SU-DHL-6 (cell line): ENCODE results near the gene STXBP5.

Source experiments
- H2AFZ ChIP-seq: fragments of 200-600 bp; sonication (generic); 2 replicates; pipeline ENCODE4 v1.6.1; 2014; ENCODE audit warnings: low read depth, mild to moderate bottlenecking, moderate library complexity, mixed read lengths, antibody characterized with exemption, low read length; ENCODE audit not compliant: severe bottlenecking
- H3F3A ChIP-seq: fragments of 200-600 bp; shearing (Covaris generic); 2 replicates; pipeline ENCODE4 v1.6.0; 2016; ENCODE audit warnings: antibody characterized with exemption, mild to moderate bottlenecking; ENCODE audit not compliant: insufficient read depth
- H3K27ac ChIP-seq: fragments of 200-600 bp; sonication (generic); 2 replicates; pipeline ENCODE4 v1.5.1; 2016; ENCODE audit warnings: low read depth, mild to moderate bottlenecking, low read length, moderate library complexity, mixed read lengths
- H3K27me3 ChIP-seq: fragments of 200-600 bp; sonication (generic), shearing (Covaris generic); 2 replicates; pipeline ENCODE4 v1.6.0; 2014; ENCODE audit warnings: mild to moderate bottlenecking, low read length
- H3K36me3 ChIP-seq: fragments of 200-600 bp; sonication (generic); 2 replicates; pipeline ENCODE4 v1.6.1; 2014; ENCODE audit warnings: mild to moderate bottlenecking, low read length, mixed read lengths
- H3K4me2 ChIP-seq: fragments of 300-600, 200-600 bp; shearing (Covaris generic), sonication (generic); 2 replicates; pipeline ENCODE4 v1.6.0; 2014; ENCODE audit warnings: low read length, low read depth, mild to moderate bottlenecking; ENCODE audit not compliant: poor library complexity, severe bottlenecking
- H3K4me3 ChIP-seq: fragments of 200-600 bp; sonication (generic); 2 replicates; pipeline ENCODE4 v1.5.1; 2014; ENCODE audit warnings: antibody characterized with exemption, low read length, mild to moderate bottlenecking, mixed read lengths; ENCODE audit not compliant: insufficient read depth, poor library complexity, severe bottlenecking
- H3K79me2 ChIP-seq: fragments of 200-600 bp; sonication (generic); 2 replicates; pipeline ENCODE4 v1.6.1; 2014; ENCODE audit warnings: mild to moderate bottlenecking, low read length, moderate library complexity; ENCODE audit not compliant: insufficient read depth
- H3K9ac ChIP-seq: fragments of 200-600 bp; sonication (generic); 2 replicates; pipeline ENCODE4 v1.7.0; 2014; ENCODE audit warnings: mild to moderate bottlenecking, low read length
- H3K9me2 ChIP-seq: fragments of 200-600 bp; sonication (generic); replicated peaks from 2 replicates; pipeline ENCODE4 v1.6.1; 2014; ENCODE audit warnings: low read length; ENCODE audit not compliant: insufficient read depth
- H3K9me3 ChIP-seq: fragments of 200-600 bp; sonication (generic); 2 replicates; pipeline ENCODE4 v1.6.1; 2014; ENCODE audit warnings: low read length, mixed read lengths; ENCODE audit not compliant: insufficient read depth
- H4K20me1 ChIP-seq: fragments of 200-600 bp; sonication (generic); 2 replicates; pipeline ENCODE4 v1.6.1; 2014; ENCODE audit warnings: low read depth, mild to moderate bottlenecking, antibody characterized with exemption, low read length, moderate library complexity, mixed read lengths
- EZH2phosphoT487 ChIP-seq: fragments of 200-600 bp; sonication (generic), shearing (Covaris generic); conservative IDR thresholded peaks from 2 replicates; pipeline ENCODE4 v1.6.1; 2018; ENCODE audit warnings: mild to moderate bottlenecking, antibody characterized with exemption, low read length, moderate library complexity, mixed read lengths
- TF ChIP-seq, protein P1 (sequence below): fragments of 200-600 bp; sonication (generic); IDR thresholded peaks from one replicate; pipeline ENCODE4 v1.5.1; 2017; ENCODE audit warnings: antibody characterized with exemption, mild to moderate bottlenecking, low read length, moderate library complexity; ENCODE audit not compliant: insufficient read depth, poor library complexity, severe bottlenecking

The STXBP5 gene

DNA sequence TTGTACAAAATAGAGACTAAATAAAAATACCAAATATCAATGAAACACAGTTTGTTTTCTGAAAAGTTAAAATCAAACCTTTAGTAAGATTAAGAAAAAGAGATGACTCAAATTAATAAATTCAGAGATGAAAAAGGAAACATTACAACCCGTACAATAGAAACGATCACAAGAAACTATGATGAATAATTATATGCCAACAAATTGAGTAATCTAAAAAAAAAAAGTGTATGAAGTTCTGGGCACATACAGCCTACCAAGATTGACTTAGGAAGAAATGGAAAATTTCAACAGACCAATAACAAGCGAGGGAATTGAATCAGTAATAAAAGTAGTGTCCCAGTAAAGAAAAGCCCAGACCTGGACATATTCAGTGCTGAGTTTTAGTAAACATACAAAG, 94.8 kb downstream of the STXBP5 start:
- Histone ChIP-seq H3K9me3 (peaks cover 7% of the 10 kb centered on the region; the same call in 1 of the 2 replicates), H2AFZ (no peak overlapping the region), H3K9me2 (no peaks in the 10 kb centered on the region), H3K9ac (no peak overlapping the region), H3K27me3 (no peaks in the 10 kb centered on the region), H3K36me3 (peaks cover 24% of the 10 kb centered on the region), H3K4me2 (no peak overlapping the region), H3K79me2 (no peaks in the 10 kb centered on the region), H3F3A (no peaks in the 10 kb centered on the region), H3K27ac (no peak overlapping the region), H3K4me3 (no peak overlapping the region), H4K20me1 (no peaks in the 10 kb centered on the region)
- TF ChIP-seq, protein P1, sequence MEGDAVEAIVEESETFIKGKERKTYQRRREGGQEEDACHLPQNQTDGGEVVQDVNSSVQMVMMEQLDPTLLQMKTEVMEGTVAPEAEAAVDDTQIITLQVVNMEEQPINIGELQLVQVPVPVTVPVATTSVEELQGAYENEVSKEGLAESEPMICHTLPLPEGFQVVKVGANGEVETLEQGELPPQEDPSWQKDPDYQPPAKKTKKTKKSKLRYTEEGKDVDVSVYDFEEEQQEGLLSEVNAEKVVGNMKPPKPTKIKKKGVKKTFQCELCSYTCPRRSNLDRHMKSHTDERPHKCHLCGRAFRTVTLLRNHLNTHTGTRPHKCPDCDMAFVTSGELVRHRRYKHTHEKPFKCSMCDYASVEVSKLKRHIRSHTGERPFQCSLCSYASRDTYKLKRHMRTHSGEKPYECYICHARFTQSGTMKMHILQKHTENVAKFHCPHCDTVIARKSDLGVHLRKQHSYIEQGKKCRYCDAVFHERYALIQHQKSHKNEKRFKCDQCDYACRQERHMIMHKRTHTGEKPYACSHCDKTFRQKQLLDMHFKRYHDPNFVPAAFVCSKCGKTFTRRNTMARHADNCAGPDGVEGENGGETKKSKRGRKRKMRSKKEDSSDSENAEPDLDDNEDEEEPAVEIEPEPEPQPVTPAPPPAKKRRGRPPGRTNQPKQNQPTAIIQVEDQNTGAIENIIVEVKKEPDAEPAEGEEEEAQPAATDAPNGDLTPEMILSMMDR: no peak
- TF ChIP-seq EZH2phosphoT487: no peak

DNA sequence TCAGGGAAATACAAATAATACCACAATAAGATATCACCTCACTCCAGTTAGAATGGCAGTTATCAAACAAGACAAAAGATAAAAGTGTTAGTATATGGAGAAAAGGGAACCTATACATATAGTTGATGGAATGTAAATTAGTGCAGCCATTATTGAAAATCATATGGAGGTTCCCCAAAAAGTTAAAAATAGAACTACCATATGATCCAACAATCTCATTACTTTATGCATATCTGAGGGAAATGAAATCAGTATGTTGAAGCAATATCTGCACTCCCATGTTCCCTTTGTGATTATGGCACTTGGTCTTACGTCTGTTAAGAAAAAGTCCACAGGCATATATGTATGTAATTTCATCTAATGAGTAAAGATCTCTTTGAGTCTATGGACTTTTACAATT, 96.9 kb downstream of the STXBP5 start:
- H2AFZ ChIP-seq: no peak overlapping the region
- TF ChIP-seq EZH2phosphoT487: no peak
- TF ChIP-seq, protein P1: no peak
- H3K4me2 ChIP-seq: no peak overlapping the region
- no peaks in the 10 kb centered on the region for H4K20me1 ChIP-seq
- no peaks in the 10 kb centered on the region for H3K79me2 ChIP-seq
- H3K9ac ChIP-seq: no peak overlapping the region
- no peaks in the 10 kb centered on the region for H3F3A ChIP-seq
- no peaks in the 10 kb centered on the region for H3K9me2 ChIP-seq
- H3K27me3 ChIP-seq: no peaks in the 10 kb centered on the region
- H3K4me3 ChIP-seq: no peak overlapping the region
- H3K9me3 ChIP-seq: peaks cover 7% of the 10 kb centered on the region; the same call in 1 of the 2 replicates
- no peak overlapping the region for H3K27ac ChIP-seq
- H3K36me3 ChIP-seq: peaks cover 27% of the 10 kb centered on the region

DNA sequence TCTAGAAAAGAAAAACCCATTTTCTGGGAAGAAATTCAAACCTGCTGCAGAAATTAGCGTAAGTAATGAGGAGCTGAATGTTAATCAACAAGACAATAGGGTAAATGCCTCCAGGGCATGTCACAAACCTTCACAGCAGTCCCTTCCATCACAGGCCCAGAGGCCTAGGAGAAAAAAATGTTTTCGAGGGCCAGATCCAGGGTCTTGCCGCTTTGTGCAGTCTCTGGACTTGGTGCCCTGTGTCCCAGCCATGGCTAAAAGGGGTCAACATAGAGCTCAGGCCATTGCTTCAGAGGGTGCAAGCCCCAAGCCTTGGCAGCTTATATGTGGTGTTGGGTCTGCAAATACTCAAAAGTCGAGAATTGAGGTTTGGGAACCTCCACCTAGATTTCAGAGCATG, 99.8 kb downstream of the STXBP5 start:
- TF ChIP-seq, protein P1: no peak
- no peak for TF ChIP-seq EZH2phosphoT487
- no peaks in the 10 kb centered on the region for H4K20me1 ChIP-seq
- peaks cover 13% of the 10 kb centered on the region for H3K36me3 ChIP-seq
- H3K27ac ChIP-seq: no peak overlapping the region
- H2AFZ ChIP-seq: no peak overlapping the region
- H3K9me3 ChIP-seq: peaks cover 7% of the 10 kb centered on the region; the same call in 1 of the 2 replicates
- H3F3A ChIP-seq: no peaks in the 10 kb centered on the region
- no peak overlapping the region for H3K4me2 ChIP-seq
- no peak overlapping the region for H3K9ac ChIP-seq
- no peak overlapping the region for H3K4me3 ChIP-seq
- H3K79me2 ChIP-seq: no peaks in the 10 kb centered on the region
- no peaks in the 10 kb centered on the region for H3K27me3 ChIP-seq
- no peaks in the 10 kb centered on the region for H3K9me2 ChIP-seq
